ENCODE data around the gene RYR3. TPM values are rescaled to one million over a fixed set of nuclear protein-coding genes. Genes with fewer than 3 reads are reported as not detected.

The RYR3 gene
- total and polyA plus RNA-seq, 2 donors (not counting 1 experiment from before 2014, with no cell fraction given) = not detected

GRCh38 chr15:33411596-33412540, 101.1 kb downstream of the RYR3 start:
- H3K4me3 ChIP-seq (ENCODE audit: control extremely low read depth in 1 of 5, extremely low read depth in 1 of 5, insufficient read depth in 1 of 5, low read depth in 2 of 5, low read length in 4 of 5) = no peak overlapping the region
- ChIA-PET POLR2A (no interaction called here), CTCF (no interaction called here)
- no peak overlapping the region for H3K9ac ChIP-seq (ENCODE audit: low read length)
- Mint-ChIP-seq H3K4me1 (no peaks in the 10 kb centered on the region), H3K27ac (no peak overlapping the region), H3K4me3 (no peak overlapping the region), H3K27me3 (no peaks in the 10 kb centered on the region), H3K9me3 (ENCODE audit: insufficient read depth) (no peaks in the 10 kb centered on the region)
- H3K4me2 ChIP-seq (replicated peaks; ENCODE audit: low read depth, low read length, poor library complexity, severe bottlenecking) = no peak overlapping the region
- peaks cover 0 to 12% (median 0%) of the 10 kb centered on the region in 3 donors for H3K9me3 ChIP-seq (ENCODE audit: control extremely low read depth in 1 of 3, control insufficient read depth in 2 of 3, insufficient read depth in 1 of 3, low read length in 2 of 3)
- H3K4me1 ChIP-seq (ENCODE audit: control insufficient read depth in 2 of 2, insufficient read depth in 2 of 2, low read length in 2 of 2) = no peaks in the 10 kb centered on the region
- H2AFZ ChIP-seq (ENCODE audit: insufficient read depth, low read depth, low read length, poor library complexity, severe bottlenecking) = no peak overlapping the region
- intact Hi-C loops (cut with micrococcal nuclease) = no loop called here
- no peak for DNase-seq
- no peaks in the 10 kb centered on the region for H3K79me2 ChIP-seq (ENCODE audit: control insufficient read depth, insufficient read depth, low read length)
- ATAC-seq (ENCODE audit: low read depth) = no peak
- 79% methylated on average over 4 of the region's 7 CpGs for WGBS (ENCODE audit: insufficient coverage)
- no peak for TF ChIP-seq EZH2 (IDR thresholded peaks at IDR 0.05; ENCODE audit: borderline replicate concordance, insufficient read depth, low read depth, low read length, poor library complexity, severe bottlenecking)
- no peak for TF ChIP-seq CTCF (IDR thresholded peaks at IDR 0.05)
- no peaks in the 10 kb centered on the region for H3K36me3 ChIP-seq (replicated peaks in 1 of 2; ENCODE audit: control extremely low read depth in 1 of 2, control insufficient read depth in 1 of 2, extremely low read depth in 1 of 2, insufficient read depth in 2 of 2, low read length in 1 of 2)
- no peaks in the 10 kb centered on the region for H3K27me3 ChIP-seq (replicated peaks in 1 of 4; ENCODE audit: control extremely low read depth in 1 of 4, control insufficient read depth in 3 of 4, insufficient read depth in 4 of 4, low read length in 3 of 4)
- H4K20me1 ChIP-seq (ENCODE audit: control insufficient read depth, insufficient read depth, low read length, poor library complexity, severe bottlenecking) = no peaks in the 10 kb centered on the region
- H3K27ac ChIP-seq (ENCODE audit: low read length in 2 of 2) = no peak overlapping the region

- TF ChIP-seq EZH2 (IDR thresholded peaks at IDR 0.05; ENCODE audit: borderline replicate concordance, insufficient read depth, low read depth, low read length, poor library complexity, severe bottlenecking) = no peak
- TF ChIP-seq CTCF (IDR thresholded peaks at IDR 0.05) = no peak
- Mint-ChIP-seq H3K27me3 (peaks cover 5% of the 10 kb centered on the region), H3K9me3 (ENCODE audit: insufficient read depth) (no peaks in the 10 kb centered on the region), H3K27ac (no peak overlapping the region), H3K4me1 (no peaks in the 10 kb centered on the region), H3K4me3 (no peak overlapping the region)
- H4K20me1 ChIP-seq (ENCODE audit: control insufficient read depth, insufficient read depth, low read length, poor library complexity, severe bottlenecking) = no peaks in the 10 kb centered on the region
- 78% methylated on average over 2 of the region's 4 CpGs for WGBS (ENCODE audit: insufficient coverage)
- intact Hi-C loops (cut with micrococcal nuclease) = no loop called here
- no peaks in the 10 kb centered on the region for H3K36me3 ChIP-seq (replicated peaks in 1 of 2; ENCODE audit: control extremely low read depth in 1 of 2, control insufficient read depth in 1 of 2, extremely low read depth in 1 of 2, insufficient read depth in 2 of 2, low read length in 1 of 2)
- H2AFZ ChIP-seq (ENCODE audit: insufficient read depth, low read depth, low read length, poor library complexity, severe bottlenecking) = no peak overlapping the region
- DNase-seq (no peak), ATAC-seq (ENCODE audit: low read depth) (no peak)
- H3K4me3 ChIP-seq (ENCODE audit: control extremely low read depth in 1 of 5, extremely low read depth in 1 of 5, insufficient read depth in 1 of 5, low read depth in 2 of 5, low read length in 4 of 5) = no peak overlapping the region
- H3K9ac ChIP-seq (ENCODE audit: low read length) = no peak overlapping the region
- CTCF ChIA-PET = no interaction called here
- H3K27me3 ChIP-seq (replicated peaks in 1 of 4; ENCODE audit: control extremely low read depth in 1 of 4, control insufficient read depth in 3 of 4, insufficient read depth in 4 of 4, low read length in 3 of 4) = no peaks in the 10 kb centered on the region
- POLR2A ChIA-PET = no interaction called here
- no peaks in the 10 kb centered on the region for H3K4me1 ChIP-seq (ENCODE audit: control insufficient read depth in 2 of 2, insufficient read depth in 2 of 2, low read length in 2 of 2)
- H3K4me2 ChIP-seq (replicated peaks; ENCODE audit: low read depth, low read length, poor library complexity, severe bottlenecking) = no peak overlapping the region
- no peaks in the 10 kb centered on the region for H3K79me2 ChIP-seq (ENCODE audit: control insufficient read depth, insufficient read depth, low read length)
- H3K27ac ChIP-seq (ENCODE audit: low read length in 2 of 2) = no peak overlapping the region
- H3K9me3 ChIP-seq (ENCODE audit: control extremely low read depth in 1 of 3, control insufficient read depth in 2 of 3, insufficient read depth in 1 of 3, low read length in 2 of 3) = peaks cover 0 to under 1% (median 0%) of the 10 kb centered on the region in 3 donors
Observed at GRCh38 chr15:33419701-33420100, 108.9 kb downstream of the RYR3 start.
